Skeletal muscle cell (primary cell): ENCODE measurements around the gene SOBP.
"Not testable (repeated sequence)": the region's sequence is repeated elsewhere in the genome, so short reads cannot be mapped to it uniquely, and the experiment has no call there.

Experiments
- DNase-seq: peaks from one replicate; pipeline ENCODE4 v3.0.0-alpha.2; 2010; ENCODE audit warnings: low read depth
- H3K4me3 ChIP-seq: 2 replicates; pipeline ENCODE4 v1.5.1; 2011; ENCODE audit warnings: low read depth, mild to moderate bottlenecking, control low read depth, low read length, moderate library complexity

SOBP gene

GRCh38 chr6:107489636-107490565 lies at the start of gene SOBP:
SOBP (plus strand) TSS chr6:107490117; CDS start chr6:107490617, 500 bp downstream.
- DNase-seq, result no peak
- peak within 1 kb of the TSS; percentile 70 for H3K4me3 ChIP-seq

- H3K4me3 ChIP-seq, result no peak overlapping the region
- no peak for DNase-seq
Measured at GRCh38 chr6:107440936-107441335, 49.0 kb upstream of the SOBP start.

- DNase-seq, result no peak
- no peak overlapping the region for H3K4me3 ChIP-seq
Measured at GRCh38 chr6:107441682-107442081, 48.2 kb upstream of the SOBP start.

GRCh38 chr6:107442938-107443607 lies 46.8 kb upstream of the SOBP start:
- no peak overlapping the region for H3K4me3 ChIP-seq
- no peak for DNase-seq

GRCh38 chr6:107443608-107444267 lies 46.2 kb upstream of the SOBP start:
- DNase-seq, result no peak
- no peak overlapping the region for H3K4me3 ChIP-seq

GRCh38 chr6:107444277-107444676 lies 45.6 kb upstream of the SOBP start:
- no peak overlapping the region for H3K4me3 ChIP-seq
- DNase-seq, result no peak

GRCh38 chr6:107447663-107448216 lies 42.2 kb upstream of the SOBP start:
- no peak for DNase-seq
- H3K4me3 ChIP-seq, result no peak overlapping the region

GRCh38 chr6:107448776-107449175 lies 41.1 kb upstream of the SOBP start:
- no peak for DNase-seq
- H3K4me3 ChIP-seq, result no peak overlapping the region

GRCh38 chr6:107458672-107459282 lies 31.1 kb upstream of the SOBP start:
- peak overlapping the region; percentile 83 for H3K4me3 ChIP-seq
- no peak for DNase-seq

- peak within 1 kb of the TSS; percentile 83 for H3K4me3 ChIP-seq
- DNase-seq, result peak; percentile 84
Measured at GRCh38 chr6:107459283-107460082, 30.4 kb upstream of the SOBP start, which contains the start of gene PDSS2. PDSS2 (minus strand) TSS chr6:107459564; CDS start chr6:107459285, 279 bp downstream.

- DNase-seq, result no peak
- H3K4me3 ChIP-seq, result peak overlapping the region; percentile 83
Measured at GRCh38 chr6:107460083-107460631, 29.8 kb upstream of the SOBP start.

- H3K4me3 ChIP-seq, result no peak overlapping the region
- DNase-seq, result no peak
Measured at GRCh38 chr6:107466062-107466461, 23.9 kb upstream of the SOBP start.

- no peak for DNase-seq
- H3K4me3 ChIP-seq, result no peak overlapping the region
Measured at GRCh38 chr6:107470364-107470763, 19.6 kb upstream of the SOBP start.

- no peak for DNase-seq
- H3K4me3 ChIP-seq, result no peak overlapping the region
Measured at GRCh38 chr6:107473660-107474059, 16.3 kb upstream of the SOBP start.

GRCh38 chr6:107475360-107475759 lies 14.6 kb upstream of the SOBP start:
- H3K4me3 ChIP-seq, DNase-seq: not testable (repeated sequence)

- DNase-seq, H3K4me3 ChIP-seq: not testable (repeated sequence)
Measured at GRCh38 chr6:107475826-107476225, 14.1 kb upstream of the SOBP start.

GRCh38 chr6:107479089-107479690 lies 10.7 kb upstream of the SOBP start:
- no peak for DNase-seq
- H3K4me3 ChIP-seq, result no peak overlapping the region

- DNase-seq, result no peak
- H3K4me3 ChIP-seq, result no peak overlapping the region
Measured at GRCh38 chr6:107485157-107485556, 4.8 kb upstream of the SOBP start.
